Thyroid gland (tissue), 4 donors: ENCODE measurements around the gene PDZD2. TPM values are rescaled to one million over a fixed set of nuclear protein-coding genes. Genes with fewer than 3 reads are reported as not detected.

Source experiments
- DNase-seq, 2 donors: peaks; one replicate each; pipeline ENCODE4 v3.0.0-alpha.2; 2019
- H3K27ac ChIP-seq, 3 donors: fragments of 200-600 bp; sonication (generic); 1 replicate in 2 of 3; 2 replicates in 1 of 3; pipeline ENCODE4 v1.5.1; 2016 to 2019; ENCODE audit warnings: mild to moderate bottlenecking in 1 of 3, moderate library complexity in 1 of 3
- H3K27me3 ChIP-seq: fragments of 200-600 bp; sonication (generic); one replicate; pipeline ENCODE4 v1.5.1; 2019
- H3K36me3 ChIP-seq, 2 donors: fragments of 200-600 bp; sonication (generic); one replicate each; pipeline ENCODE4 v1.5.1; 2016 to 2019
- H3K4me1 ChIP-seq, 2 donors: fragments of 200-600 bp; sonication (generic); one replicate each; pipeline ENCODE4 v1.5.1; 2017 to 2019
- H3K4me3 ChIP-seq, 3 donors: fragments of 200-600 bp; sonication (generic); replicated peaks in 1 of 3; 1 replicate in 2 of 3; 2 replicates in 1 of 3; pipeline ENCODE4 v1.5.1; 2016; ENCODE audit warnings: mild to moderate bottlenecking in 1 of 3
- H3K9me3 ChIP-seq: fragments of 200-600 bp; sonication (generic); one replicate; pipeline ENCODE4 v1.5.1; 2017
- POLR2A ChIP-seq, 2 donors: fragments of 450-650 bp; IDR thresholded peaks; one replicate each; pipeline ENCODE4 v1.6.1; 2017; ENCODE audit warnings: antibody characterized with exemption in 2 of 2, mild to moderate bottlenecking in 2 of 2, moderate library complexity in 1 of 2
- WGBS, 2 donors: methylation state at CpG; one replicate each; pipeline ENCODE4 v1.1.5; 2017; 5-methylcytosine and 5-hydroxymethylcytosine counted together
- intact Hi-C: fragments of 100-400 bp; cut with DNase I; formaldehyde crosslinking; loops from one replicate; pipeline ENCODE4 v1.15.1; 2023
- total RNA-seq, 4 donors: library from RNA; depleted of rRNA; stranded (reverse); fragments of >200 nt; gene quantifications; one replicate each; pipeline ENCODE4 v1.2.3, GENCODE V29; 2016
- TF ChIP-seq, protein P1 (sequence below), 6 experiments: fragments of 200-600 bp in 3 of 6; fragments of 450-650 bp in 3 of 6; sonication (generic) in 3 of 6; IDR thresholded peaks; one replicate each; pipeline ENCODE4 v1.5.1; 2016 to 2019; ENCODE audit warnings: antibody characterized with exemption in 6 of 6, mild to moderate bottlenecking in 2 of 6, inconsistent platforms in 1 of 6, moderate library complexity in 1 of 6

PDZD2 gene
- total RNA-seq, 4 donors from 2014 or later = 1.8 to 4.5 (median 3.9) TPM

DNA sequence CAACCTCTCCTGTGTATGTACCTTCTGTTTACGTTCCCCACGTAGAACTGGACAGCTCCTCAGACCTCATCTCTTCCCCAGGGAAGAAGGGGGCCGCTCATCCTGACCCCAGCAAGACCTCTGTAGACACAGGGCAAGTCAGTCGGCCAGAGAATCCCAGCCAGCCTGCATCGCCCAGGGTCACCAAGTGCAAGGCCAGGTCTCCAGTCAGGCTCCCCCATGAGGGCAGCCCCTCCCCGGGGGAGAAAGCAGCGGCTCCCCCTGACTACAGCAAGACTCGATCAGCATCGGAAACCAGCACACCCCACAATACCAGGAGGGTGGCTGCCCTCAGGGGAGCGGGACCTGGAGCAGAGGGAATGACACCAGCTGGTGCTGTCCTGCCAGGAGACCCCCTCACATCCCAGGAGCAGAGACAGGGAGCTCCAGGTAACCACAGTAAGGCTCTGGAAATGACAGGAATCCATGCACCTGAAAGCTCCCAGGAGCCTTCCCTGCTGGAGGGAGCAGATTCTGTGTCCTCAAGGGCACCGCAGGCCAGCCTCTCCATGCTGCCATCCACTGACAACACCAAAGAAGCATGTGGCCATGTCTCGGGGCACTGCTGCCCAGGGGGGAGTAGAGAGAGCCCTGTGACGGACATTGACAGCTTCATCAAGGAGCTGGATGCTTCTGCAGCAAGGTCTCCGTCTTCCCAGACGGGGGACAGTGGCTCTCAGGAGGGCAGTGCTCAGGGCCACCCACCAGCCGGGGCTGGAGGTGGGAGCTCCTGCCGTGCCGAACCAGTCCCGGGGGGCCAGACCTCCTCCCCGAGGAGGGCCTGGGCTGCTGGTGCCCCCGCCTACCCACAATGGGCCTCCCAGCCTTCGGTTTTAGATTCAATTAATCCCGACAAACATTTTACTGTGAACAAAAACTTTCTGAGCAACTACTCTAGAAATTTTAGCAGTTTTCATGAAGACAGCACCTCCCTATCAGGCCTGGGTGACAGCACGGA is 448.5 kb downstream of the PDZD2 start:
- 92 to 98% methylated on average over 16 to 20 of the region's 24 CpGs for WGBS, 2 donors
- no peak overlapping the region for H3K4me3 ChIP-seq
- no peak for DNase-seq
- H3K27ac ChIP-seq = no peak overlapping the region
- intact Hi-C loops = no loop called here
- no peaks in the 10 kb centered on the region for H3K27me3 ChIP-seq
- H3K4me1 ChIP-seq = no peaks in the 10 kb centered on the region
- H3K9me3 ChIP-seq = no peaks in the 10 kb centered on the region
- H3K36me3 ChIP-seq = no peaks in the 10 kb centered on the region
- no peak for TF ChIP-seq POLR2A (IDR thresholded peaks at IDR 0.05)
- TF ChIP-seq, protein P1, sequence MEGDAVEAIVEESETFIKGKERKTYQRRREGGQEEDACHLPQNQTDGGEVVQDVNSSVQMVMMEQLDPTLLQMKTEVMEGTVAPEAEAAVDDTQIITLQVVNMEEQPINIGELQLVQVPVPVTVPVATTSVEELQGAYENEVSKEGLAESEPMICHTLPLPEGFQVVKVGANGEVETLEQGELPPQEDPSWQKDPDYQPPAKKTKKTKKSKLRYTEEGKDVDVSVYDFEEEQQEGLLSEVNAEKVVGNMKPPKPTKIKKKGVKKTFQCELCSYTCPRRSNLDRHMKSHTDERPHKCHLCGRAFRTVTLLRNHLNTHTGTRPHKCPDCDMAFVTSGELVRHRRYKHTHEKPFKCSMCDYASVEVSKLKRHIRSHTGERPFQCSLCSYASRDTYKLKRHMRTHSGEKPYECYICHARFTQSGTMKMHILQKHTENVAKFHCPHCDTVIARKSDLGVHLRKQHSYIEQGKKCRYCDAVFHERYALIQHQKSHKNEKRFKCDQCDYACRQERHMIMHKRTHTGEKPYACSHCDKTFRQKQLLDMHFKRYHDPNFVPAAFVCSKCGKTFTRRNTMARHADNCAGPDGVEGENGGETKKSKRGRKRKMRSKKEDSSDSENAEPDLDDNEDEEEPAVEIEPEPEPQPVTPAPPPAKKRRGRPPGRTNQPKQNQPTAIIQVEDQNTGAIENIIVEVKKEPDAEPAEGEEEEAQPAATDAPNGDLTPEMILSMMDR (IDR thresholded peaks at IDR 0.05) = no peak

DNA sequence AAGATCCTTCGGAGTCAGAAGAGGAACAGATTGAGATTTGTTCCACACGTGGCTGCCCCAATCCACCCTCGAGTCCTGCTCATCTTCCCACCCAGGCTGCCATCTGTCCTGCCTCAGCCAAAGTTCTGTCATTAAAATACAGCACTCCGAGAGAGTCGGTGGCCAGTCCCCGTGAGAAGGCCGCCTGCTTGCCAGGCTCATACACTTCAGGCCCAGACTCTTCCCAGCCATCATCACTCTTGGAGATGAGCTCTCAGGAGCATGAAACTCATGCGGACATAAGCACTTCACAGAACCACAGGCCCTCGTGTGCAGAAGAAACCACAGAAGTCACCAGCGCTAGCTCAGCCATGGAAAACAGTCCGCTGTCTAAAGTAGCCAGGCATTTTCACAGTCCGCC is 449.3 kb downstream of the PDZD2 start:
- no peak for DNase-seq
- H3K4me1 ChIP-seq = peaks cover 0 to 5% of the 10 kb centered on the region in 2 donors
- no peaks in the 10 kb centered on the region for H3K36me3 ChIP-seq
- intact Hi-C loops = no loop called here
- no peaks in the 10 kb centered on the region for H3K27me3 ChIP-seq
- no peak for TF ChIP-seq POLR2A (IDR thresholded peaks at IDR 0.05)
- TF ChIP-seq, protein P1 (IDR thresholded peaks at IDR 0.05) = no peak
- no peak overlapping the region for H3K4me3 ChIP-seq
- WGBS, 2 donors = 91 to 93% methylated on average over 11 to 12 of the region's 12 CpGs
- no peaks in the 10 kb centered on the region for H3K9me3 ChIP-seq
- H3K27ac ChIP-seq = no peak overlapping the region

DNA sequence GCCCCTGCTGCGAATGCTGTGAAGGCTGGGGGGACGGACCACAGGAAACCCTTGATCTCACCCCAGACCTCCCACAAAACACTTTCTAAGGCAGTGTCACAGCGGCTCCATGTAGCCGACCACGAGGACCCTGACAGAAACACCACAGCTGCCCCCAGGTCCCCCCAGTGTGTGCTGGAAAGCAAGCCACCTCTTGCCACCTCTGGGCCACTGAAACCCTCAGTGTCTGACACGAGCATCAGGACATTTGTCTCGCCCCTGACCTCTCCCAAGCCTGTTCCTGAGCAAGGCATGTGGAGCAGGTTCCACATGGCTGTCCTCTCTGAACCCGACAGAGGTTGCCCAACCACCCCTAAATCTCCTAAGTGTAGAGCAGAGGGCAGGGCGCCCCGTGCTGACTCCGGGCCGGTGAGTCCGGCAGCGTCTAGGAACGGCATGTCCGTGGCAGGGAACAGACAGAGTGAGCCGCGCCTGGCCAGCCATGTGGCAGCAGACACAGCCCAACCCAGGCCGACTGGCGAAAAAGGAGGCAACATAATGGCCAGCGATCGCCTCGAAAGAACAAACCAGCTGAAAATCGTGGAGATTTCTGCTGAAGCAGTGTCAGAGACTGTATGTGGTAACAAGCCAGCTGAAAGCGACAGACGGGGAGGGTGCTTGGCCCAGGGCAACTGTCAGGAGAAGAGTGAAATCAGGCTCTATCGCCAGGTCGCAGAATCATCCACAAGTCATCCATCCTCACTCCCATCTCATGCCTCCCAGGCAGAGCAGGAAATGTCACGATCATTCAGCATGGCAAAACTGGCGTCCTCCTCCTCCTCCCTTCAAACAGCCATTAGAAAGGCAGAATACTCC is 450.4 kb downstream of the PDZD2 start:
- no peaks in the 10 kb centered on the region for H3K36me3 ChIP-seq
- no peak overlapping the region for H3K4me3 ChIP-seq
- H3K9me3 ChIP-seq = no peaks in the 10 kb centered on the region
- peaks cover 0 to 5% of the 10 kb centered on the region in 2 donors for H3K4me1 ChIP-seq
- DNase-seq = no peak
- intact Hi-C loops = no loop called here
- H3K27me3 ChIP-seq = no peaks in the 10 kb centered on the region
- WGBS, 2 donors = 92 to 95% methylated on average over 30 of the region's 30 CpGs
- no peak overlapping the region for H3K27ac ChIP-seq
- TF ChIP-seq, protein P1 (IDR thresholded peaks at IDR 0.05) = no peak
- TF ChIP-seq POLR2A (IDR thresholded peaks at IDR 0.05) = no peak

DNA sequence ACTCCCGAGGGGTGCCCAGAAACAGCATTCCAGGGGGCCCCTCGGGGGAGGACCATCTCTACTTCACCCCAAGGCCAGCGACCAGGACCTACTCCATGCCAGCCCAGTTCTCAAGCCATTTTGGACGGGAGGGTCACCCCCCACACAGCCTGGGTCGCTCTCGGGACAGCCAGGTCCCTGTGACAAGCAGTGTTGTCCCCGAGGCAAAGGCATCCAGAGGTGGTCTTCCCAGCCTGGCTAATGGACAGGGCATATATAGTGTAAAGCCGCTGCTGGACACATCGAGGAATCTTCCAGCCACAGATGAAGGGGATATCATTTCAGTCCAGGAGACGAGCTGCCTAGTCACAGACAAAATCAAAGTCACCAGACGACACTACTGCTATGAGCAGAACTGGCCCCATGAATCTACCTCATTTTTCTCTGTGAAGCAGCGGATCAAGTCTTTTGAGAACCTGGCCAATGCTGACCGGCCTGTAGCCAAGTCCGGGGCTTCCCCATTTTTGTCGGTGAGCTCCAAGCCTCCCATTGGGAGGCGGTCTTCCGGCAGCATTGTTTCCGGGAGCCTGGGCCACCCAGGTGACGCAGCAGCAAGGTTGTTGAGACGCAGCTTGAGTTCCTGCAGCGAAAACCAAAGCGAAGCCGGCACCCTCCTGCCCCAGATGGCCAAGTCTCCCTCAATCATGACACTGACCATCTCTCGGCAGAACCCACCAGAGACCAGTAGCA is 451.3 kb downstream of the PDZD2 start:
- intact Hi-C loops = loop anchor here (5.0 kb wide), 2 partner anchors 263 to 508 kb away; no protein-coding TSS in a partner anchor
- H3K4me1 ChIP-seq = peaks cover 0 to 5% of the 10 kb centered on the region in 2 donors
- H3K9me3 ChIP-seq = no peaks in the 10 kb centered on the region
- H3K27me3 ChIP-seq = no peaks in the 10 kb centered on the region
- no peak overlapping the region for H3K4me3 ChIP-seq
- H3K27ac ChIP-seq = no peak overlapping the region
- TF ChIP-seq, protein P1 (IDR thresholded peaks at IDR 0.05) = no peak
- TF ChIP-seq POLR2A (IDR thresholded peaks at IDR 0.05) = no peak
- no peaks in the 10 kb centered on the region for H3K36me3 ChIP-seq
- WGBS, 2 donors = 94% methylated on average over 16 to 24 of the region's 24 CpGs
- no peak for DNase-seq
